ENCODE measurements around the gene BOLA2B.

The BOLA2B gene

GRCh38 chr16:30149250-30149930 is 44.1 kb downstream of the BOLA2B start:
- no peak for TF ChIP-seq CTCF (IDR thresholded peaks at IDR 0.05; ENCODE audit: low read depth, low read length, missing control alignments)
- H3K4me3 ChIP-seq (ENCODE audit: low read depth, low read length) = no peak overlapping the region
- no peak for DNase-seq (ENCODE audit: low read depth)

- no peak for DNase-seq (ENCODE audit: low read depth)
- H3K4me3 ChIP-seq (ENCODE audit: low read depth, low read length) = no peak overlapping the region
- TF ChIP-seq CTCF (IDR thresholded peaks at IDR 0.05; ENCODE audit: low read depth, low read length, missing control alignments) = no peak
These were observed 45.5 kb downstream of the BOLA2B start for GRCh38 chr16:30147843-30148510.

- no peak overlapping the region for H3K4me3 ChIP-seq (ENCODE audit: low read depth, low read length)
- DNase-seq (ENCODE audit: low read depth) = no peak
- TF ChIP-seq CTCF (IDR thresholded peaks at IDR 0.05; ENCODE audit: low read depth, low read length, missing control alignments) = no peak
These were observed 47.8 kb downstream of the BOLA2B start for GRCh38 chr16:30145657-30146056.

- H3K4me3 ChIP-seq (ENCODE audit: low read depth, low read length) = no peak overlapping the region
- TF ChIP-seq CTCF (IDR thresholded peaks at IDR 0.05; ENCODE audit: low read depth, low read length, missing control alignments) = no peak
- DNase-seq (ENCODE audit: low read depth) = no peak
These were observed 48.5 kb downstream of the BOLA2B start for GRCh38 chr16:30144917-30145316.

GRCh38 chr16:30144017-30144416 is 49.4 kb downstream of the BOLA2B start:
- no peak for DNase-seq (ENCODE audit: low read depth)
- H3K4me3 ChIP-seq (ENCODE audit: low read depth, low read length) = no peak overlapping the region
- TF ChIP-seq CTCF (IDR thresholded peaks at IDR 0.05; ENCODE audit: low read depth, low read length, missing control alignments) = no peak

GRCh38 chr16:30143347-30143702 is 50.1 kb downstream of the BOLA2B start:
- TF ChIP-seq CTCF (IDR thresholded peaks at IDR 0.05; ENCODE audit: low read depth, low read length, missing control alignments) = no peak
- DNase-seq (ENCODE audit: low read depth) = no peak
- no peak overlapping the region for H3K4me3 ChIP-seq (ENCODE audit: low read depth, low read length)
